8988T (cell line): ENCODE measurements around the gene MKRN3.

ENCODE experiments used
- DNase-seq: peaks from one replicate; pipeline ENCODE4 v3.0.0; 2011

Gene MKRN3

GRCh38 chr15:23565395-23566070, at the start of gene MKRN3:
TSS of gene MKRN3 (plus strand) at chr15:23565674. CDS start at chr15:23565783, 109 bp downstream.
- DNase-seq = no peak

GRCh38 chr15:23516866-23517265, 48.6 kb upstream of the MKRN3 start:
- DNase-seq = no peak

- DNase-seq = no peak
Observed at GRCh38 chr15:23518104-23518503, 47.4 kb upstream of the MKRN3 start.

- no peak for DNase-seq
Observed at GRCh38 chr15:23524816-23525215, 40.7 kb upstream of the MKRN3 start.

- no peak for DNase-seq
Observed at GRCh38 chr15:23529891-23530290, 35.6 kb upstream of the MKRN3 start.

- no peak for DNase-seq
Observed at GRCh38 chr15:23532024-23532423, 33.5 kb upstream of the MKRN3 start.

GRCh38 chr15:23536659-23537058, 28.8 kb upstream of the MKRN3 start:
- no peak for DNase-seq

- no peak for DNase-seq
Observed at GRCh38 chr15:23538648-23539047, 26.8 kb upstream of the MKRN3 start.

GRCh38 chr15:23539892-23540291, 25.6 kb upstream of the MKRN3 start:
- DNase-seq = no peak

- DNase-seq = no peak
Observed at GRCh38 chr15:23546158-23546557, 19.3 kb upstream of the MKRN3 start.

GRCh38 chr15:23548071-23548470, 17.4 kb upstream of the MKRN3 start:
- no peak for DNase-seq

- no peak for DNase-seq
Observed at GRCh38 chr15:23561914-23562313, 3.6 kb upstream of the MKRN3 start.

GRCh38 chr15:23564821-23565394, 566 bp upstream of the MKRN3 start:
- DNase-seq = no peak

GRCh38 chr15:23566071-23566554, 639 bp downstream of the MKRN3 start:
- DNase-seq = no peak

- DNase-seq = no peak
Observed at GRCh38 chr15:23566651-23567050, 1.2 kb downstream of the MKRN3 start.

- no peak for DNase-seq
Observed at GRCh38 chr15:23567921-23568320, 2.4 kb downstream of the MKRN3 start.

- no peak for DNase-seq
Observed at GRCh38 chr15:23569151-23569925, 3.9 kb downstream of the MKRN3 start.

GRCh38 chr15:23570486-23570885, 5.0 kb downstream of the MKRN3 start:
- no peak for DNase-seq

- DNase-seq = no peak
Observed at GRCh38 chr15:23572844-23573243, 7.4 kb downstream of the MKRN3 start.

- DNase-seq = no peak
Observed at GRCh38 chr15:23574742-23575141, 9.3 kb downstream of the MKRN3 start.

GRCh38 chr15:23576061-23576460, 10.6 kb downstream of the MKRN3 start:
- DNase-seq = no peak

- no peak for DNase-seq
Observed at GRCh38 chr15:23578521-23579150, 13.2 kb downstream of the MKRN3 start.

GRCh38 chr15:23588268-23588667, 22.8 kb downstream of the MKRN3 start:
- no peak for DNase-seq

- DNase-seq = no peak
Observed at GRCh38 chr15:23589012-23589411, 23.5 kb downstream of the MKRN3 start.
